Endothelial cell of umbilical vein (primary cell): ENCODE results near the gene AADAC. TPM values are rescaled to one million over a fixed set of nuclear protein-coding genes. Genes with fewer than 3 reads are reported as not detected.
"Not testable (repeated sequence)": the region's sequence is repeated elsewhere in the genome, so short reads cannot be mapped to it uniquely, and the experiment has no call there.

Experiments used
- BruUV-seq: library from RNA; stranded (reverse); fragments of 400-500 nt; replicated peaks from 2 replicates; lab custom pipeline; 2021; lab: Mats Ljungman, UMichigan
- CTCF ChIA-PET: fragments of 300-600, 350-600 bp; sonication (Branson Sonifier 250); formaldehyde crosslinking; loops from one replicate; lab custom pipeline; 2021; ENCODE audit warnings: antibody characterized with exemption, inconsistent platforms; lab: Charles Lee
- POLR2A ChIA-PET: fragments of 300-600, 350-600 bp; sonication (Branson Sonifier 250); formaldehyde crosslinking; loops from one replicate; lab custom pipeline; 2021; ENCODE audit warnings: antibody characterized with exemption, inconsistent platforms; lab: Charles Lee
- DNase-seq: peaks from one replicate; pipeline ENCODE4 v3.0.0-alpha.2; 2011; ENCODE audit warnings: low read depth, low spot score
- FAIRE-seq: peaks from 2 replicates; lab custom pipeline; 2011; peaks lifted over from hg19 to GRCh38; lab: Jason Lieb, UNC
- H2AFZ ChIP-seq: 2 replicates; pipeline ENCODE4 v1.6.0; 2012; ENCODE audit warnings: low read depth, low read length, control low read depth, inconsistent platforms
- H3K27ac ChIP-seq: 2 replicates; pipeline ENCODE4 v1.5.1; 2011; ENCODE audit warnings: low read depth, mild to moderate bottlenecking, control low read depth, low read length, moderate library complexity; ENCODE audit not compliant: insufficient read depth
- H3K27me3 ChIP-seq, 2 experiments: 2 replicates each; pipeline versions ENCODE4 v1.6.0 to v1.6.1; 2011; ENCODE audit warnings: low read length in 2 of 2, mixed read lengths in 1 of 2; ENCODE audit not compliant: control insufficient read depth in 2 of 2, insufficient read depth in 2 of 2
- H3K36me3 ChIP-seq, 2 experiments: 2 replicates in 1 of 2; 3 replicates in 1 of 2; pipeline ENCODE4 v1.5.1; 2011; ENCODE audit warnings: low read length in 2 of 2, mild to moderate bottlenecking in 1 of 2, moderate library complexity in 1 of 2; ENCODE audit not compliant: control insufficient read depth in 2 of 2, insufficient read depth in 2 of 2; ENCODE audit errors: extremely low read depth in 1 of 2
- H3K4me1 ChIP-seq: 3 replicates; pipeline ENCODE4 v1.5.1; 2011; ENCODE audit warnings: mild to moderate bottlenecking, low read length; ENCODE audit not compliant: control insufficient read depth, insufficient read depth; ENCODE audit errors: extremely low read depth
- H3K4me2 ChIP-seq: 2 replicates; pipeline ENCODE4 v1.6.1; 2011; ENCODE audit warnings: low read length, control low read depth, mixed read lengths; ENCODE audit not compliant: insufficient read depth
- H3K4me3 ChIP-seq, 3 experiments: fragments of 200-600 bp in 1 of 3; sonication (generic), shearing (Covaris generic) in 1 of 3; replicated peaks in 1 of 3; 2 replicates each; pipeline ENCODE4 v1.5.1; 2011 to 2016; ENCODE audit warnings: control low read depth in 3 of 3, low read length in 3 of 3, mild to moderate bottlenecking in 2 of 3, inconsistent platforms in 1 of 3, low read depth in 1 of 3, moderate library complexity in 1 of 3; ENCODE audit not compliant: insufficient read depth in 1 of 3
- H3K79me2 ChIP-seq: 2 replicates; pipeline ENCODE4 v1.6.0; 2012; ENCODE audit warnings: low read length, inconsistent platforms; ENCODE audit not compliant: control insufficient read depth, insufficient read depth
- H3K9ac ChIP-seq: replicated peaks from 2 replicates; pipeline ENCODE3; 2011; ENCODE audit warnings: low read length, control low read depth; ENCODE audit not compliant: insufficient read depth; ENCODE audit errors: extremely low read depth
- H3K9me1 ChIP-seq: replicated peaks from 3 replicates; pipeline ENCODE4 v1.6.0; 2011; ENCODE audit warnings: mild to moderate bottlenecking, low read length; ENCODE audit not compliant: control insufficient read depth, insufficient read depth; ENCODE audit errors: extremely low read depth
- H3K9me3 ChIP-seq: replicated peaks from 2 replicates; pipeline ENCODE4 v1.5.1; 2012; ENCODE audit warnings: low read length, inconsistent platforms; ENCODE audit not compliant: control insufficient read depth, insufficient read depth
- H4K20me1 ChIP-seq: replicated peaks from 2 replicates; pipeline ENCODE3; 2011; ENCODE audit warnings: mild to moderate bottlenecking, low read length; ENCODE audit not compliant: control insufficient read depth, insufficient read depth; ENCODE audit errors: extremely low read depth
- GATA2 ChIP-seq: IDR thresholded peaks from 2 replicates; pipeline ENCODE4 v1.7.0; 2011; ENCODE audit warnings: low read depth, mild to moderate bottlenecking, moderate library complexity, mixed read lengths, low read length; ENCODE audit not compliant: insufficient read length, insufficient read depth
- JUN ChIP-seq: IDR thresholded peaks from 2 replicates; pipeline ENCODE4 v1.6.1; 2011; ENCODE audit warnings: borderline replicate concordance, low read depth; ENCODE audit not compliant: insufficient read length, insufficient read depth
- MAX ChIP-seq: IDR thresholded peaks from 2 replicates; pipeline ENCODE4 v1.6.1; 2011; ENCODE audit not compliant: insufficient read depth, insufficient read length
- dilution Hi-C: fragments of 300-500 bp; cut with MboI; formaldehyde crosslinking; loops from one replicate; pipeline ENCODE4 v1.15.0; 2019; ENCODE audit warnings: low sequenced_read_pairs; ENCODE audit not compliant: extremely low pct_ligation_motif_present
- intact Hi-C: fragments of 100-400 bp; cut with micrococcal nuclease; formaldehyde crosslinking; loops from one replicate; pipeline ENCODE4 v1.10.0; 2022
- polyA plus RNA-seq, 4 experiments: library from polyadenylated mRNA; depleted of rRNA in 3 of 4; stranded (reverse) in 3 of 4; unstranded in 1 of 4; fragments of >200 nt; gene quantifications; 2 replicates each; pipeline versions ENCODE4 v1.2.1 to v1.2.3, GENCODE V29; 2011 to 2012; ENCODE audit warnings: missing spikeins in 1 of 4
- total RNA-seq: library from RNA; stranded (reverse); gene quantifications from 2 replicates; pipeline ENCODE4 v1.2.3, GENCODE V29; 2021

Gene AADAC
- total and polyA plus RNA-seq, 2 donors (not counting 3 experiments of a cell fraction or from before 2014, with no cell fraction given), result 0.27 to 0.62 TPM

GRCh38 chr3:151806838-151807237, 7.1 kb upstream of the AADAC start:
- Histone ChIP-seq H3K4me2 (no peak overlapping the region), H4K20me1 (no peaks in the 10 kb centered on the region), H3K27ac (no peak overlapping the region), H3K79me2 (no peaks in the 10 kb centered on the region), H2AFZ (no peak overlapping the region), H3K36me3 (no peaks in the 10 kb centered on the region), H3K4me1 (no peaks in the 10 kb centered on the region), H3K4me3 (no peak overlapping the region), H3K9me1 (no peaks in the 10 kb centered on the region), H3K9ac (no peak overlapping the region), H3K9me3 (no peaks in the 10 kb centered on the region), H3K27me3 (no peaks in the 10 kb centered on the region)
- FAIRE-seq (no peak), DNase-seq (no peak)
- CTCF ChIA-PET, result interaction anchor here (0.9 kb wide), 1 partner anchor 9 kb away, joined by 4 read pairs; no protein-coding TSS in a partner anchor
- intact Hi-C loops (no loop called here), dilution Hi-C loops (no loop called here)
- no TSS peak for BruUV-seq
- no peak for TF ChIP-seq GATA2
- no peak for TF ChIP-seq MAX
- no peak for TF ChIP-seq JUN
- POLR2A ChIA-PET, result no interaction called here

GRCh38 chr3:151808926-151809325, 5.0 kb upstream of the AADAC start:
- H3K9ac ChIP-seq, H3K79me2 ChIP-seq, H3K4me1 ChIP-seq, H3K4me3 ChIP-seq, H4K20me1 ChIP-seq, POLR2A ChIA-PET, CTCF ChIA-PET, intact Hi-C loops, H3K9me3 ChIP-seq, H3K4me2 ChIP-seq, dilution Hi-C loops, H2AFZ ChIP-seq, H3K27ac ChIP-seq, BruUV-seq, FAIRE-seq, DNase-seq, H3K27me3 ChIP-seq, H3K36me3 ChIP-seq, H3K9me1 ChIP-seq: not testable (repeated sequence)
